Stimulated activated CD4-positive, alpha-beta T cell treated with anti-CD3 and anti-CD28 coated beads, Interleukin-15, amount 100 ng/mL, for 48 hours (primary cell): ENCODE measurements around the gene NPEPPS.

Source experiments
- DNase-seq, 2 donors: peaks; one replicate each; pipeline ENCODE4 v3.0.0-alpha.2; 2020; ENCODE audit warnings: low read depth in 2 of 2

Gene NPEPPS

DNA sequence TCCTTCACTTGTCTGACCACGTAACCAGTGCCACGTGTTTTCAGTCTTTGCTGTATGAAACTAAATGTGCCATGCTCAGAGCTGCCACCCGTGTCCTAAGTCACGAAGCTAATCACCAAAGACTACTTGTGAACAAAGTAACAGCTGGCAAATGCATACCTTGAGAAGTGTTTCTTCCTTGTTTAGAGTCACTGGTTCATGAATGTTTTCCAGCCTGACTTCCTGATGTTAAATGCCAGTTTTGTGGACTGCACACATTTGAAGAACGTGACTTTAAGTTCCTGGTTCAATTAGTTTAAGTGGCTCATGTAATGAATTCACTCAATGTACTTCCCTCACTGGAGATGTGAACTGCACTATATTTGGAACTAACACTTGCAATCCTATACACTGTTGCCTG, 98.9 kb downstream of the NPEPPS start:
- no peak for DNase-seq

DNA sequence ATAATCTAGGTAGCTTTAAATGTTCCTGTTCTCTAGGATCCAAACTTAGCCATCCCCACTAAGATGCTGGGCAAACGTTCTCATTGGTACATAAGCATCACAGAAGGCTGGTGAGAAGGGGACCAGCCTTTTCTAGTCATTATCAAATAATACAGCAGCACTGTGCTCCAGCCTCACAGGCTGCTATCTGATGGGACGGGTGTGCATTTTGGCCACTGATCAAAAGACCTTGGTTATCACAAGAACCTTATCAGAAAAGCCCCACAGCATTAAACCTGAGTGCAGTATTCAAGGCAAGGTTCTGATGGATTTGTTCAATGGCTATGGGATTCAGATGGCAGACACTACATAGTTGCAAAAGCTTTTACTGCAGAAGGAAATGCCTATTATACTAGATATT, 99.7 kb downstream of the NPEPPS start:
- no peak for DNase-seq

DNA sequence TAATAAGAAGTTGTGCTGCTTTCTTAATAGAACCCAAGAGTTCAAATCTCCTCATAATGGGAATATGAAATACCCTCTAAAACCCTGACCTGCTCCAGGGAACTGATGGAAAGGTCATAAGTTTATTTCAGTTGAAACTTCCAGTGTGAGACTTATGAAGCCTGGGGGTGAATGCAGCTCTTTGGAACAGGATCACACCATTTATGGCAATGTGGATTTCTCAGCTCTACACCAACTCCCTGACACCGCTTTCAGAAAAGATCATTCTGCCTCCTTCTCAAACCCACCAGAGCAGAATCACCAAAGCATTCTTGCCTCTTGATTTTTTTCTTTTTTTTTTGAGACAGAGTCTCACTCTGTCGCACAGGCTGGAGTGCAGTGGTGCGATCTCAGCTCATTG, 102.1 kb downstream of the NPEPPS start:
- no peak for DNase-seq

DNA sequence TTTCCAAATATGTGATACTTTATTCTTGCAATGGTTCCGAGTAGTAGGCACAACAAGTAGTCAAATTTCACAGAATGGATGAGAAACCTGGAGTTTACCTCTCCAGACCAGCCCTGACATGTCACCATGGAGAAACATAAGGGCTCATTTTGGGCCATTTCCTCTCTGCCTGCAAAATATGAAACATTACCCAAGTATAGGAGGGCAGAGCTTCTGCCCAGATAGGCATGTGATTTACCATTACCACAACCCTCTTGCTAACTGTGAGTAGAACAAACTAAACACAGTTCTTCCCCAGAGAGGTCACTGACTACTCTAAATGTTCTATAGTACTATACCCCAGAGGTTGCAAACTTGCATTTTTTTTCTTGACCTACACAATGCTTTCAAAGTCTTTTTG, 103.1 kb downstream of the NPEPPS start:
- no peak for DNase-seq

DNA sequence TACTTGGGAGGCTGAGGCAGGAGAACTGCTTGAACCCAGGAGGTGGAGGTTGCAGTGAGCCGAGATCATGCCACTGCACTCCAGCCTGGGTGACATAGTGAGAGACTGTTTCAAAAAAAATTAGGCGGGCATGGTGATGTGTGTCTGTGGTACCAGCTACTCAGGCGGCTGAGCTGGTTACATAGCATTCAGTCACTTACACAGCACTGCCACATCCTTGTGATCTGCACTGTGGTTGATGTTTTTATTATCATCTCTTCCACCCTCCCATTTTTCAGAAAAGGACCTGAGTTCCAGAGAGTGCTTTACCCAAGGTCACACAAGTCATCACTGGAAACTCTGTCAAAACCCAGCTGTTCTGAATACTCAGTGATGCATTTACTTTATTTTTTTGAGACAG, 104.0 kb downstream of the NPEPPS start:
- no peak for DNase-seq

DNA sequence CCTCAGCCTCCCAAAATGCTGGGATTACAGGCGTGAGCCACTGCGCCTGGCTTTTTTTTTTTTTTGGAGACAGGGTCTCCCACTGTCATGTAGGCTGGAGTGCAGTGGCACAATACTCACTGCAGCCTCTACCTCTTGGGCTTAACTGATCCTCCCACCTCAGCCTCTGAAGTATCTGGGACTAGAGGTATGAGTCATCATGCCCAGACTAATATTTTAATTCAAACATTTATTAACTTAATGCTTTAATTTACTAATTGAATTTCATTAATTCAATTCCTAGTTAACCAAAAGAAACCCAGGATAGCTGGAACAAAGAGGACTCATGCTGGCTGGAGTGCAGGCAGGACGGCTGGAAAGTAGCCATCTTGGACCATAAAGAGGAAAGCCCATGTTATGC, 104.8 kb downstream of the NPEPPS start:
- DNase-seq: no peak

DNA sequence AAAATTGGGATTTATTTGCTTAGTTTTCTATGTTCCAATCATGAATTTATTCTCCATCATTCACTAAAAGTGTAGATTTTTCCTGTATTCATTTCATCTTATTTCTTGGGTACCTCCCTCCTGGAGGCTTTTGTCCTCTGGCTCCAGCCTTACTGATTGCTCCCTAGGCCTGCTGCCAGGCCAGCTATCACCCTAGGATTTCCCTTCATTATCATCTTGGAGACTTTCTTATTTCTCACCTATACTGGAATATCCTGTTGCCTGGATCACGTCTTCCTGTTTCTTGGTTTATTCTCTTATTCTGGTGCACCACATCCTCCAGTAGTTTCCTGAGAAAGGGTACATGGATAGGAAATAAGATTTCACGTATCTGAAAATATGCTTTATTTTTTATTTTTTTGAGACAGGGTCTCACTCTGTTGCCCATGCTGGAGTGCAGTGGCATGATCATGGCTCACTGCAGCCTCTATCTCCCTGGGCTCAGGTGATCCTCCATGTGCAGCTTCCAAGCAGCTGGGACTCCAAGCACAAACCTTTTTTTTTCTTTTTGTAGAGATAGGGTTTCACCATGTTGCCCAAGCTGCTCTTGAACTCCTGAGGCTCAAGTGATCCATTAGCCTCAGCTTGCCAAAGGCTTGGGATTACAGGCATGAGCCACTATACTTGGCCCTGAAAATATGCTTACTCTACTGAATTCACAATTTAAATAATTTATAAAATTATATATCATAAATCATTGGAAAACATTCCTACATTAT, 105.5 kb downstream of the NPEPPS start:
- DNase-seq: no peak

DNA sequence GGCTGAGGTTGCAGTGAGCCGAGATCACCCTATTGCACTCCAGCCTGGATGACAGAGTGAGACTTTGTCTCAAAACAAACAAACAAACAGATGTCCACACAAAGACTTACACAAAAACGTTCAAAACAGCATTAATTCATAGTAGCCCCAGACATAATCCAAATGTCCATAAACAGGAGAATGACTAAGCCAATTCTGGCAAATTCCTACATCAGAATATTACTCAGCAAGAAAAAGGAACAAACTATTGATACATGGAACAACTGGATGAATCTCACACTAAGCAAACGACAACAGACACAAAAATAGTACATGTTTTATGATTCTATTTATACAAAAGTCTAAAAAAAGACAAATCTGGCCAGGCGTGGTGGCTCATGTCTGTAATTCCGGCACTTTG, 108.0 kb downstream of the NPEPPS start:
- DNase-seq: no peak

DNA sequence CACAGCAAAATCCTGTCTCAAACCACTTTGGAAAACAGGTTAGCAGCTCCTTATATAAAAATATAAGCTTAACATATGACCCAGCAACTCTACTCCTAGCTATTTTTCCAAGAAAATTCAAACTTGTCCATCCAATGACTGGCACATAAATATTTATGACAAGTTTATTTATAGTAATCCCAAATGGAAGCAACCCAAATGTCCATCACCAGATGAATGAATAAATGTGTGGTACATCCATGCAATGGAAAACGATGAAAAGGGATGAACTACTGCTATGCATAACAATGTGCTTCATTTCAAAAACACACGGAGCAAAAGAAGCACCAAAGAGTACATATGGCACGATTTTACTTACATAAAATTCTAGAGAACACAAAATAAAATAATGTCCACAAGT, 109.2 kb downstream of the NPEPPS start:
- DNase-seq: no peak

DNA sequence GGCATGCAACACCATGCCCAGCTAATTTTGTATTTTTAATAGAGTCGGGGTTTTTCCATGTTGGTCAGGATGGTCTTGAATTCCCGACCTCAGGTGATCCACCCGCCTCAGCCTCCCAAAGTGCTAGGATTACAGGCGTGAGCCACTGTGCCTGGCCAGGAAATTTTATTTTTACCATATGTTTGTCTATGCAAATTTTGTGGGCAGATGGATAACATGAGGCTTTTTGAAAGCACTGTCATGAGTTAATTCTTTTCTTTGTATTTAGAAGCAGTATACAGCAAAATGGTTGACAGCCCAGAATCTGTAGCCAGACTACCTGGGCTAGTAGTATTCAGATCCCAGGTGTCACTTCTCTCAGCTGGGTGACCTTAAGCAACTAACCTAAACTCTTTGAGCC, 110.3 kb downstream of the NPEPPS start:
- no peak for DNase-seq

DNA sequence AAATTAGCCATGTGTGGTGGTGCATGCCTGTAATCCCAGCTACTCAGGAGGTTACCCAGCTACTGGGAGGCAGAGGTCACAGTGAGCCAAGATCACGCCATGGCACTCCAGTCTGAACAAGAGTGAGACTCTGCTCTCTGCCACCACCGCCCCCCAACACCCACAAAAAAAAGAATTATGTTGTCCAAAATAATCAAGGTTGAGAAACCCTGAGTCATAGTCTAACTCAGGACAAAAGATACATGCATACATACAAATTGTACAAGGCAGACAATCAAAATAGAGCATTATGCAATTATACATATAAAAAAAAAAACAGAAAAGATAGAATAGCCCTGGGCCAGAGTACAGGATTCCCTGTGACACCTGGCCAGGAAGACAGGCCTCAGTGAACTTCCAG, 112.2 kb downstream of the NPEPPS start:
- DNase-seq: no peak

DNA sequence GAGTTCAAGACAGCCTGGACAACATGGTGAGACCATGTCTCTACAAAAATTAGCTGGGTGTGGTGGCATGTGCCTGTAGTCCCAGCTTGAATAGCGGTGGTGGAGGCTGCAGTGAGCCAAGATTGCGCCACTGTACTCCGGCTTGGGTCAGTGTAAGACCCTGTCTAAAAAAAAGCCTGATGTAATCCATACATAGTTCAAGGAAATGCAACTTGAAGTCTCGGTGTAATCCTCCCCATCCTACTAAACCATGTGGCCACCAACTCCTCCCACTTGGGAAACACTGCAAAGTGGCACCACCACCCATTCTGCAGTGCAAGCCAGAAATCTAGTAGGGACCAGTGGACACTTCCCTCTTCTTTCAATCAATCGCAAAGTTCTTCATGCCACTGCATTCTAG, 113.4 kb downstream of the NPEPPS start:
- DNase-seq: no peak

DNA sequence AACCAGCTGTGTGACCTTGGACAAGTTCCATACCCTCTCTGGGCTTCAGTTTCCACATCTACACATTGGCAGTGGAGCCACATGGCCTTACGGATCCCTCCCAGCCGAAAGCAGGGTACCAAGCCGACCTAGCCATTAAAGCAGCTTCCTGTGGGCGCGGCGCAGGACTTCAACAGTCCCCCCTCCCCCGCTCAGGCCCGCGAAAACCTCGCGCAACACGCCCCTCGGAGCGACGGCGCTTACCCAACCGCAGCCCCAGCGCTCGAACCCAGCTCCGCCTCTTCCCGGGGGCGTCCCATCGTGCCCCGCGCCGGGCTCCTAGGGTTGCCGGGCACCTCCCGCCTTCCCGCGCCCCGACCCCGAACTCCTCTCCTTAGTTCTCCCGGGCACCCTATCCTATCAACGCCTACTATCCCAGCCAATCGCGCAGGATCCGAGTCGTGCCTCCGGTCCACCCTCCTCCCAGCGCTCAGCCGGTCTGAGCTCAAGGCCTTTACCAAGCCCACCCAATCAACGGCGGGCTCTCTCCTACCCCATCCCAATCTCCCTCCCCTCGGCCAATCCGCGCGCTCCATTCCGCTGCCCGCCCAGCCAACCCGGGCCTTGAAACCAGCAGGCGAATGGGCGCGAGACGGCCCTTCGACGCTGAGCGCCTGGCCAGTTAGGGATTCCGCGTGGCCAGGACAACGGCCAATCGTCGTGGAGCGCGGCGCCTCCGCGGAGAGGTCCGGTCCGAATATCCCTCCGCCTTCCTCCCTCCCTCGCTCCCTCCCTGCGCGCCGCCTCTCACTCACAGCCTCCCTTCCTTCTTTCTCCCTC, 118.5 kb downstream of the NPEPPS start, which contains the start of gene KPNB1:
Gene KPNB1 (plus strand): TSS at position 767 of the 819 bp plus-strand sequence. CDS start 326 bp downstream, outside the sequence.
- DNase-seq: peak; percentile 98 to 99

DNA sequence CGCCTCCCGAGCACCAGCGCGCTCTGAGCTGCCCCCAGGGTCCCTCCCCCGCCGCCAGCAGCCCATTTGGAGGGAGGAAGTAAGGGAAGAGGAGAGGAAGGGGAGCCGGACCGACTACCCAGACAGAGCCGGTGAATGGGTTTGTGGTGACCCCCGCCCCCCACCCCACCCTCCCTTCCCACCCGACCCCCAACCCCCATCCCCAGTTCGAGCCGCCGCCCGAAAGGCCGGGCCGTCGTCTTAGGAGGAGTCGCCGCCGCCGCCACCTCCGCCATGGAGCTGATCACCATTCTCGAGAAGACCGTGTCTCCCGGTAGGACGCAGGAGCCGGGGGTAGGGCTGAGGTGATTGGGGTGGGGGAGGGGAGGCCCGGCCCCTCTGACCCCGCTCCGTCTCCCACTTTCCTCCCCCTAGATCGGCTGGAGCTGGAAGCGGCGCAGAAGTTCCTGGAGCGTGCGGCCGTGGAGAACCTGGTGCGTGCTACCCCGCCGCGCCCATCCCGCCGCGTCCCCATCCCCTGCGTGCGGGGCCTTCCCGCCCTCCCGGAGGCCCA, 119.1 kb downstream of the NPEPPS start:
- peak in 1 of 2 donors; percentile 47 for DNase-seq

DNA sequence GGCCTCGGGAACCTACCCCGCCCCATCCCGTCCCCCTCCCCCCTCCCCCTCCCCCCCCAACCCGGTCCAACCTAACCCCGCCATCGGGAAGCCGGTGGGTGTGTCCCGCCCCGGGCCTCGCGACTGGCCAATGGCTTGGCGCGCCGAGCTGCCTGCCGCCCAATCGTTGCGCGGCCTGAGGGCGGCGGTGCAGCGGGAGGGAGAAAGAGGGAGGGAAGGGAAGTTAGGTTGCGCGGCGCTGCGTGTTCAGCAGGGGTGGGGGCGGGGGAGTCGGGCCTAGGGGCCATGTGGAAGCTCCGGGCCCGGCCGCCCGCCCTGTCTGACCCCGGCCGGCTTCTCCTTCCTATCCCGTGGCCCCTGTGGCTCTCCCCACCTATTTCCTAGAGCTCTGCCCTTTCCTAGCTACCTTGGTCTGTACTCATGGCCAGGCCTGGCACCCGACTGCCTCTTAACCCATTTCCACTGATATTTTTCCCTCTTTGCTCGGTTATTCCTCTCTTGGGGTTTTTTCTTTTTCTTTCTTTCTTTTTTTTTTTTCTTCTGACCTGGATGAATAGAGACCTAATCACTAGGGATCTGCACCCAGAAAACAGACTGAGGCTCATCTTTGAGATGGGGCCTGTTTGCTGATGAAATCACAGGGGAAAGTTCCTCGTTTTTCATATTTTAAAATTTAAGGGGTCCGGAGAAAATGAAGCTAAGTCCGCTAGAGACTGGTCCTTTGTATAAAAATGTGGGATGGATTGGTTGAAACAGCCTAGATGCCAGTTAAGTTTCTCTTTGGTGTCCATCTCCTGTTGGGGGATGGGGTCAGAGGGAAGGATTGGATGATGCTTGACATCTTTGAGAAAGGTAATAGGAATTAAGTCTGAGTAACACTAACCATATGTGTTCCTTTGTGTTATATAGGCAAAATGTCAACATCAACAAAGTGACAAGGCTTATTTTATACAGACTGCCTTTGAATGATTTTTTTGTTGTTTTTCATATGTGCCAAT, 119.9 kb downstream of the NPEPPS start:
- DNase-seq: peak; percentile 94 to 95

DNA sequence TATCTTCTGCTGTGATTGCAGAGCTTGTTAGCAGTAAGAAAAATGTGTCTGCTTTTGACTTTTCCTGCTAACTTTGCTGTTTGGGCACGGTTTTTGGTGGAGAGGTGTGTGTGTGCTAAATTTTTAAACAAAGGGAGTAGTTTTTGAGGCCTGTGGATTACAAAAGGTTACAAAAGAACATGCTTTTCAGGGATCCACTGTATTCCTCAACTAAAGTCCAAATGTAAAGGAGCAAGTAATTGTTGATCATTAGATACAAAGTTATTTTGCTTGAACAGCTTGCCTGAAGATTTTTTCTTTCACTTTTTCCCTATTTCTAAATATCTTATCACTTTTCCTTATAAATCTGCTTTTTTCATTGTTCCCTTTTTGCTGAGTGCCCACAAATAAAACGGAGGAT, 120.8 kb downstream of the NPEPPS start:
- DNase-seq: no peak

DNA sequence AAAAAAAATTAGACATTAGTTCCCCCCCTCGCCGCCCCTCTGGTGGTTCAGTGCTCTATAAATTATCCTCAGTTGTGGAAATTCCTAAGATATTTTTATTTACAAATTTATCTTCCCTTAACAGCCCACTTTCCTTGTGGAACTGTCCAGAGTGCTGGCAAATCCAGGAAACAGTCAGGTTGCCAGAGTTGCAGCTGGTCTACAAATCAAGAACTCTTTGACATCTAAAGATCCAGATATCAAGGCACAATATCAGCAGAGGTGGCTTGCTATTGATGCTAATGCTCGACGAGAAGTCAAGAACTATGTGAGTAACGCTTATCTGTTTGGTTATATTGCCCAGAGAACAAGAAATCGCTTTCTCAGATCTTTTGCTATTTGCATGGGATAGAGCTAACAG, 121.7 kb downstream of the NPEPPS start:
- DNase-seq: no peak

DNA sequence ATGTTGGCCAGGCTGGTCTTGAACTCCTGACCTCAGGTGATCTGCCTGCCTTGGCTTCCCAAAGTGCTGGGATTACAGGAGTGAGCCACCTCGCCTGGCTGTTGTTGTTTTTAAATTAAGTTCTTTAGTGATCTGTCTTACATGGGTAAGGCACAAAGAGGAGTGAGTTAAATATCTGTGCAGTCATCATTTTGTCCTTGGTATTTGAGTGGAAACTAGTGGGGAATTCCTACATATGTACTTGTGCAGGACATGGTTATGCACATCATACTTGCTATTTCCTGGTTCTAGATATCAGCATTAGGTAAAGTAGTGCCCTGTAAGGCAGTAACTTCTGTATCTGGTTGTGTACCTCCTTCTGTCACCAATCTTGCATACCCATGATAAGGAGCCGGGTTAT, 122.5 kb downstream of the NPEPPS start:
- DNase-seq: no peak

DNA sequence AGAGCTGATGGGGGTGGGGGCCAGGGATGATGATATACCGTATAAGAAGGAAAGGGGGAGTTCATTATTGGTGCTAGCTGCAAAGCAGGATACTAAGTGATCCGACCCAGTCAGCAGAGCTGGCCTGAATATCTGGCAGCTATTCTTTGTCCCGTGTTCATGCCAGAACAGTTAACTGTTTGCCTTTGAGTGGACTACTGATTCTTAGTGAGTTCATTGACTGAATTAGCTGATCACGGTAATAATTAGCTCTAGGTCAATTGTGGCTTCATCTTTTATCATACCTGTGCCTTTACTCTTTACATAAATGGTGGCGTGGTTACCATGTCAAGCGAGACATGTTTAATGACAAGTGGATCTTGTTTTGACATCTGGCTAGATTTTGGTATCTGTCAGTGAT, 124.1 kb downstream of the NPEPPS start:
- DNase-seq: no peak

DNA sequence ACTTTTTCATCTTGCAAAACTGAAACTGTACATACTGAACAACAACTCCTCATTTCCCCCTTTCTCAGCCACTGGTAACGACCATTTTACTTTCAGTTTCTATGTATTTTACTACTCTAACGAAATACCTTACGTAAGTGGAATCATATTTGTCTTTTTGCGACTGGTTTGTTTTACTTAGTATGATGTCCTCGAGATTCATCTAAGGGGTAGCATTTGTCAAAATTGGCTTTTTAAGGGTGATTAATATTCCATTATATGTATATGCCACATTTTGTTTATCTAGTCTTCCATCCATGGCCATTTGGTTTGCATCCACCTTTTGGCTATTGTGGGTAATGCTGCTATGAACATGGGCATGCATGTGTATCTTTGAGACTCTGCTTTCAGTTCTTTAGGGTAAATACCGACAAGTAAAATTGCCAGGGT, 129.2 kb downstream of the NPEPPS start:
- DNase-seq: no peak

DNA sequence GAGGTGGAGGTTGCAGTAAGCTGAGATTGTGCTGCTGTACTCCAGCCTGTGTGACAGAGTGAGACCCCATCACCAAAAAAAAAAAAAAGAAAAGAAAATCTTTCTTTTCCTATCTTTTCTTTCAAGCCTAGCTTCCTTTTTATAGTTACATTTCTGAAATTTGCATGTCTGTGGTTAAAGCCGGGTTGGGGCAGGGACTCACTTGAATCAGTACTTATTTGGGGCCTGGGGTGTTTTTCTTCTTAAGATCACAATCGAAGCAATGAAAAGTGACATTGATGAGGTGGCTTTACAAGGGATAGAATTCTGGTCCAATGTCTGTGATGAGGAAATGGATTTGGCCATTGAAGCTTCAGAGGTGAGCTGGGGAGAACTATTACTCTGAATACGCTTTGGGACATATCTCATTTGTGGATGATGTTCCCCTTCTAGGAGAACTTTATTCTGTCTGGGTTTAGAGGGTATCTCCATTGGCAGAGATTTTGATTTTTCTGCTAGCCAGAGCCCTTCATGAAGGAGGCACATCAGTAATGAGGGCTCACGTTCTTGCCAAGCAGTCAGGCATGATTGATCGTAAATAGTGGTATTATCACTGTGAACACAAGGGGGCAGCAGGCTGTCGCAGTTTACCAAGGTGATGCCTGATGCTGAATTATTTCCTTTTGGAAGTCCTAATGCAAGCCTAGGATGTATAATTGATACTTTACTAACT, 133.2 kb downstream of the NPEPPS start:
- DNase-seq: peak; percentile 20 to 43
